Gastroesophageal sphincter (tissue), 4 donors: ENCODE measurements around the gene SERPINE3. TPM values are rescaled to one million over a fixed set of nuclear protein-coding genes. Genes with fewer than 3 reads are reported as not detected.

Experiments
- ATAC-seq: fragments of 150-250 bp; one replicate; pipeline ENCODE4 v1.9.1; 2016; ENCODE audit warnings: mild to moderate bottlenecking, moderate library complexity
- H3K27ac ChIP-seq, 4 donors: fragments of 200-600 bp; sonication (generic) in 3 of 4; 1 replicate in 3 of 4; 2 replicates in 1 of 4; pipeline ENCODE4 v1.5.1; 2016 to 2019
- H3K27me3 ChIP-seq: fragments of 200-600 bp; sonication (generic); one replicate; pipeline ENCODE4 v1.5.1; 2019
- H3K36me3 ChIP-seq, 2 donors: fragments of 200-600 bp; sonication (generic); one replicate each; pipeline ENCODE4 v1.5.1; 2019; ENCODE audit warnings: control low read depth in 1 of 2
- H3K4me1 ChIP-seq, 3 donors: fragments of 200-600 bp; sonication (generic); 1 replicate in 2 of 3; 2 replicates in 1 of 3; pipeline ENCODE4 v1.5.1; 2016 to 2019; ENCODE audit warnings: control low read depth in 2 of 3
- H3K4me3 ChIP-seq, 2 donors: fragments of 200-600 bp; sonication (generic); one replicate each; pipeline ENCODE4 v1.5.1; 2019; ENCODE audit warnings: mild to moderate bottlenecking in 1 of 2, moderate library complexity in 1 of 2
- H3K9me3 ChIP-seq, 3 donors: fragments of 200-600 bp; sonication (generic); one replicate each; pipeline ENCODE4 v1.5.1; 2017 to 2019; ENCODE audit warnings: control low read depth in 2 of 3
- CTCF ChIP-seq, 4 experiments: fragments of 200-600 bp in 2 of 4; fragments of 450-650 bp in 2 of 4; sonication (generic) in 1 of 4; IDR thresholded peaks; one replicate each; pipeline ENCODE4 v1.5.1; 2017 to 2019; ENCODE audit warnings: antibody characterized with exemption in 4 of 4, mild to moderate bottlenecking in 2 of 4, moderate library complexity in 2 of 4
- EP300 ChIP-seq: sonication (generic); formaldehyde crosslinking; IDR thresholded peaks from one replicate; pipeline ENCODE4 v1.6.1; 2017; ENCODE audit warnings: antibody characterized with exemption, mild to moderate bottlenecking
- POLR2A ChIP-seq, 2 donors: fragments of 450-650 bp; IDR thresholded peaks; one replicate each; pipeline ENCODE4 v1.6.1; 2017; ENCODE audit warnings: antibody characterized with exemption in 2 of 2, mild to moderate bottlenecking in 2 of 2, moderate library complexity in 1 of 2
- POLR2AphosphoS5 ChIP-seq: sonication (generic); formaldehyde crosslinking; IDR thresholded peaks from one replicate; pipeline ENCODE4 v1.6.1; 2017; ENCODE audit warnings: antibody characterized with exemption
- WGBS, 2 donors: methylation state at CpG; one replicate each; pipeline ENCODE4 v1.1.5; 2018; ENCODE audit warnings: low coverage in 1 of 2; 5-methylcytosine and 5-hydroxymethylcytosine counted together
- total RNA-seq, 4 donors: library from RNA; depleted of rRNA; stranded (reverse); fragments of >200 nt; gene quantifications; one replicate each; pipeline ENCODE4 v1.1.0, GENCODE V29; 2016

SERPINE3 gene
- total RNA-seq, 4 donors from 2014 or later: 0.78 TPM; not detected in 3

GRCh38 chr13:51343475-51343874, 4.0 kb downstream of the SERPINE3 start:
- Histone ChIP-seq H3K27me3 (no peaks in the 10 kb centered on the region), H3K4me1 (no peaks in the 10 kb centered on the region), H3K36me3 (no peaks in the 10 kb centered on the region), H3K9me3 (no peaks in the 10 kb centered on the region), H3K27ac (no peak overlapping the region), H3K4me3 (no peak overlapping the region)
- 58 to 60% methylated on average over 5 of the region's 5 CpGs for WGBS, 2 donors
- TF ChIP-seq POLR2AphosphoS5 (no peak), EP300 (no peak), CTCF (IDR thresholded peaks at IDR 0.05) (no peak), POLR2A (IDR thresholded peaks at IDR 0.05) (no peak)
- ATAC-seq: no peak

- ATAC-seq: no peak
- TF ChIP-seq CTCF (IDR thresholded peaks at IDR 0.05) (no peak), POLR2A (IDR thresholded peaks at IDR 0.05) (no peak), EP300 (no peak), POLR2AphosphoS5 (no peak)
- no peak overlapping the region for H3K4me3 ChIP-seq
- H3K27ac ChIP-seq: no peak overlapping the region
- 67 to 90% methylated on average over 1 to 2 of the region's 2 CpGs for WGBS, 2 donors
- H3K4me1 ChIP-seq: no peaks in the 10 kb centered on the region
- H3K9me3 ChIP-seq: no peaks in the 10 kb centered on the region
- H3K36me3 ChIP-seq: no peaks in the 10 kb centered on the region
- H3K27me3 ChIP-seq: no peaks in the 10 kb centered on the region
Measured at GRCh38 chr13:51346397-51346796, 6.9 kb downstream of the SERPINE3 start.

- no peaks in the 10 kb centered on the region for H3K36me3 ChIP-seq
- no peaks in the 10 kb centered on the region for H3K27me3 ChIP-seq
- 100% methylated on average over 3 of the region's 9 CpGs; no CpG with 5 or more reads in 1 of the 2 donors for WGBS, 2 donors
- no peaks in the 10 kb centered on the region for H3K4me1 ChIP-seq
- TF ChIP-seq POLR2A (IDR thresholded peaks at IDR 0.05) (no peak), EP300 (no peak), CTCF (IDR thresholded peaks at IDR 0.05) (no peak), POLR2AphosphoS5 (no peak)
- no peaks in the 10 kb centered on the region for H3K9me3 ChIP-seq
- ATAC-seq: no peak
- H3K4me3 ChIP-seq: no peak overlapping the region
- H3K27ac ChIP-seq: no peak overlapping the region
Measured at GRCh38 chr13:51347099-51347498, 7.6 kb downstream of the SERPINE3 start.

- H3K9me3 ChIP-seq: no peaks in the 10 kb centered on the region
- no peaks in the 10 kb centered on the region for H3K36me3 ChIP-seq
- no peaks in the 10 kb centered on the region for H3K4me1 ChIP-seq
- TF ChIP-seq POLR2A (IDR thresholded peaks at IDR 0.05) (no peak), CTCF (IDR thresholded peaks at IDR 0.05) (no peak), EP300 (no peak), POLR2AphosphoS5 (no peak)
- H3K4me3 ChIP-seq: no peak overlapping the region
- no peaks in the 10 kb centered on the region for H3K27me3 ChIP-seq
- WGBS, 2 donors: 36 to 62% methylated on average over 4 of the region's 10 CpGs
- no peak overlapping the region for H3K27ac ChIP-seq
- ATAC-seq: no peak
Measured at GRCh38 chr13:51348069-51348967, 8.8 kb downstream of the SERPINE3 start.

- TF ChIP-seq CTCF (IDR thresholded peaks at IDR 0.05): no peak
- no peak for TF ChIP-seq POLR2A (IDR thresholded peaks at IDR 0.05)
- Histone ChIP-seq H3K4me1 (no peaks in the 10 kb centered on the region), H3K27ac (no peak overlapping the region), H3K27me3 (no peaks in the 10 kb centered on the region), H3K4me3 (no peak overlapping the region), H3K9me3 (no peaks in the 10 kb centered on the region), H3K36me3 (no peaks in the 10 kb centered on the region)
- no peak for ATAC-seq
Measured at GRCh38 chr13:51349016-51349415, 9.5 kb downstream of the SERPINE3 start.
